GM23248 (cell line): ENCODE data around the gene PODN.

Source experiments
- EZH2 ChIP-seq: fragments of 200-600 bp; sonication (generic); IDR thresholded peaks from 2 replicates; pipeline ENCODE4 v1.6.1; 2018; ENCODE audit warnings: antibody characterized with exemption, mild to moderate bottlenecking; ENCODE audit not compliant: insufficient read depth, poor library complexity, severe bottlenecking
- EZH2phosphoT487 ChIP-seq: fragments of 200-600 bp; sonication (generic); IDR thresholded peaks from 2 replicates; pipeline ENCODE4 v1.6.1; 2018; ENCODE audit warnings: antibody characterized with exemption, moderate library complexity, mild to moderate bottlenecking, low read depth; ENCODE audit not compliant: insufficient read depth

GRCh38 chr1:53069663-53070327 lies 7.8 kb downstream of the PODN start:
- TF ChIP-seq EZH2 (no peak), EZH2phosphoT487 (no peak)
